K562 (cell line): ENCODE results near the gene RAI1. TPM values are rescaled to one million over a fixed set of nuclear protein-coding genes. Genes with fewer than 3 reads are reported as not detected.
A peak's percentile ranks its signal among the peaks of the same experiment; 100 is the strongest.

Source experiments
- CHD1 ChIP-seq: fragments of 200-600 bp; sonication (generic); IDR thresholded peaks from one replicate; pipeline ENCODE4 v1.6.1; 2012; ENCODE audit warnings: mild to moderate bottlenecking, moderate library complexity, low read length, inconsistent platforms
- CREBBP ChIP-seq: IDR thresholded peaks from one replicate; pipeline ENCODE4 v1.6.1; 2012; ENCODE audit warnings: low read depth, mild to moderate bottlenecking, control low read depth, inconsistent platforms, low read length
- DACH1 ChIP-seq: fragments of 450-650 bp; IDR thresholded peaks from 2 replicates; pipeline ENCODE4 v1.6.1; 2018; ENCODE audit not compliant: partially characterized antibody
- DMBX1 ChIP-seq: fragments of 250-450 bp; sonication (Bioruptor Pico); IDR thresholded peaks from 2 replicates; pipeline ENCODE4 v1.8.0; 2022; ENCODE audit warnings: inconsistent platforms, mild to moderate bottlenecking, moderate library complexity, borderline replicate concordance
- FOS ChIP-seq: IDR thresholded peaks from 3 replicates; pipeline ENCODE4 v1.6.1; 2011; ENCODE audit not compliant: insufficient read length; ENCODE audit errors: extremely low read depth
- MTA3 ChIP-seq: fragments of 450-650 bp; formaldehyde crosslinking; IDR thresholded peaks from 2 replicates; pipeline ENCODE4 v1.6.1; 2017; ENCODE audit warnings: mild to moderate bottlenecking, borderline replicate concordance
- MYC ChIP-seq, 2 experiments: fragments of 250-450 bp in 1 of 2; sonication (Bioruptor Pico) in 1 of 2; IDR thresholded peaks; 2 replicates each; pipeline versions ENCODE4 v1.5.1 to v1.6.1; 2012 to 2021; ENCODE audit warnings: low read depth in 2 of 2, borderline replicate concordance in 1 of 2, improper control_type of control experiment in 1 of 2, low read length in 1 of 2, mild to moderate bottlenecking in 1 of 2, moderate library complexity in 1 of 2
- NR2C1 ChIP-seq, 2 experiments: fragments of 450-650 bp; IDR thresholded peaks; 2 replicates each; pipeline ENCODE4 v1.6.1; 2017; ENCODE audit warnings: mild to moderate bottlenecking in 2 of 2, antibody characterized with exemption in 1 of 2, inconsistent platforms in 1 of 2, missing compliant biosample characterization in 1 of 2, missing genetic modification characterization in 1 of 2
- OTX1 ChIP-seq: fragments of 450-650 bp; formaldehyde crosslinking; IDR thresholded peaks from 2 replicates; pipeline ENCODE4 v1.4.0; 2022; ENCODE audit warnings: mild to moderate bottlenecking
- PCBP1 ChIP-seq: fragments of 200-400 bp; formaldehyde crosslinking; IDR thresholded peaks from 2 replicates; pipeline ENCODE4 v1.6.1; 2018; ENCODE audit warnings: mild to moderate bottlenecking, low read depth, low read length; ENCODE audit not compliant: poor library complexity, severe bottlenecking
- RAD21 ChIP-seq, 2 experiments: fragments of 250-450 bp in 1 of 2; fragments of 450-650 bp in 1 of 2; sonication (Bioruptor Pico) in 1 of 2; formaldehyde crosslinking in 1 of 2; IDR thresholded peaks in 1 of 2; conservative IDR thresholded peaks in 1 of 2; 2 replicates each; pipeline versions ENCODE4 v1.4.0 to v1.8.0; 2020 to 2022; ENCODE audit warnings: mild to moderate bottlenecking in 2 of 2, moderate library complexity in 1 of 2
- RCOR1 ChIP-seq, 2 experiments: IDR thresholded peaks; 2 replicates each; pipeline ENCODE4 v1.6.1; 2012; ENCODE audit warnings: low read depth in 2 of 2, low read length in 2 of 2, borderline replicate concordance in 1 of 2, improper control_type of control experiment in 1 of 2
- ZNF830 ChIP-seq: fragments of 250-450 bp; sonication (Bioruptor Pico); IDR thresholded peaks from 2 replicates; pipeline ENCODE4 v1.5.0; 2021; ENCODE audit warnings: mild to moderate bottlenecking
- polyA plus RNA-seq, 8 experiments: library from polyadenylated mRNA; depleted of rRNA in 4 of 8; stranded (reverse) in 5 of 8; unstranded in 3 of 8; fragments of >200 nt; fragmentation: Nextera tagmentation in 2 of 8; fragmentation: Illumina TruSeq in 1 of 8; extraction: Ambion mirVana in 2 of 8; extraction: Trizol in 1 of 8; gene quantifications; 2 replicates each; pipeline versions ENCODE4 v1.2.1 to v1.2.3, GENCODE V29; 2011 to 2014; ENCODE audit warnings: inconsistent platforms in 1 of 8, missing spikeins in 1 of 8
- total RNA-seq, 7 experiments: library from RNA; depleted of rRNA in 6 of 7; stranded (reverse); fragments of >200 nt in 6 of 7; fragmentation: Illumina TruSeq in 2 of 7; extraction: Trizol in 2 of 7; gene quantifications; 2 replicates each; pipeline versions ENCODE4 v1.2.1 to v1.2.3, GENCODE V29; 2011 to 2021; ENCODE audit warnings: low replicate concordance in 1 of 7
- TF ChIP-seq, protein P1 (sequence below): fragments of 450-650 bp; IDR thresholded peaks from 2 replicates; pipeline ENCODE4 v1.6.1; 2016; ENCODE audit warnings: antibody characterized with exemption
- TF ChIP-seq, protein P2 (sequence below): sonication (generic); formaldehyde crosslinking; IDR thresholded peaks from 2 replicates; pipeline ENCODE4 v1.8.0; 2022; ENCODE audit warnings: mild to moderate bottlenecking, missing genetic modification reagents
- TF ChIP-seq, protein P3 (sequence below): sonication (generic); formaldehyde crosslinking; IDR thresholded peaks from 2 replicates; pipeline ENCODE4 v1.8.1; 2023; ENCODE audit warnings: mild to moderate bottlenecking, missing genetic modification reagents
- TF ChIP-seq, protein P4 (sequence below): sonication (generic); formaldehyde crosslinking; IDR thresholded peaks from 2 replicates; pipeline ENCODE4 v1.9.0; 2022; ENCODE audit warnings: mild to moderate bottlenecking, missing genetic modification reagents

The RAI1 gene
- total and polyA plus RNA-seq, 9 of the 15 experiments (the other 6 are each of a cell fraction or from before 2014, with no cell fraction given): 0.68 to 19.9 (median 5.5) TPM

DNA sequence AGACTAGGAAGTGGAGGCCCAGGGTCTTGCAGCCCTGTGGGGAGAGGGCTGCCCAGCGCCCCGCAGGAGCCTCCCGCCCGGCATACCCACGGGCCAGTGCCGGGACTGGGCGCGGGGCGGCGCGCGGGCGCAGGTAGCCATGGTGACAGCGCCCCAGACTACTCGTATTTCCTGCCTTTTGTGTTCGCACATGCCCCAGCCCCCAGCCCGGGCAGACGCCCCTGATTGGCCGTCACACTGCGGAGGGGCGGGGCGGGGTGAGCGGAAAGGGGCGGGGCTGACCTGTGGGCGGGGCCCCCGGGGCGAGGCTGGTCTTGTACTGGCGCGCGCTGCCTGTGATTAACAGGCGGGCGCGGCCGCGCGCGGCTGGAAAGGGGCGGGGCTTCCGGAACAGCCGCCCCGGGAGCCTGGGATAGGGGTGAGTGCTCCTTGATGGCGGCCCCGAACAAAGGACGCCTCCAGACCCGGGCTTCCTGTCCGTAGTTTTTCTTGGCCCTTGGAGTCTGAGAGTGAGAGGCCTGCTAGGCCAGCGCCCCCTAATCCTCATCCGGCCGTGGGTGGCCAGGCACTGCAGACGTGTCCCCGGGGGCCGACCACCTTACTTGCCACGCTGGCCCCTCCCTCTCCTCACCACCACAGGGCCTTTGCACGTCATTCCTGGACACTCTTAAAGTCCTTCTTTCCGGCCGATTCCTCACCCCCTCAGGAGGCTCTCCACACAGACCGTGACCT lies 71.0 kb downstream of the RAI1 start (continued):
- TF ChIP-seq, protein P1, sequence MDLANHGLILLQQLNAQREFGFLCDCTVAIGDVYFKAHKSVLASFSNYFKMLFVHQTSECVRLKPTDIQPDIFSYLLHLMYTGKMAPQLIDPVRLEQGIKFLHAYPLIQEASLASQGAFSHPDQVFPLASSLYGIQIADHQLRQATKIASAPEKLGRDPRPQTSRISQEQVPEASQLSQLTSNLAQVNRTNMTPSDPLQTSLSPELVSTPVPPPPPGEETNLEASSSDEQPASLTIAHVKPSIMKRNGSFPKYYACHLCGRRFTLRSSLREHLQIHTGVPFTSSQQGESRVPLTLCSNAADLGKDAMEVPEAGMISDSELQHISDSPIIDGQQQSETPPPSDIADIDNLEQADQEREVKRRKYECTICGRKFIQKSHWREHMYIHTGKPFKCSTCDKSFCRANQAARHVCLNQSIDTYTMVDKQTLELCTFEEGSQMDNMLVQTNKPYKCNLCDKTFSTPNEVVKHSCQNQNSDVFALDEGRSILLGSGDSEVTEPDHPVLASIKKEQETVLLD: no peak
- TF ChIP-seq FOS (peak; percentile 6), OTX1 (peak; percentile 45; the same call in 1 of the 2 replicates), ZNF830 (CRISPR knock-in tag) (no peak), RAD21 (CRISPR knock-in tag; conservative IDR thresholded peaks at IDR 0.05 in 1 of 2, IDR thresholded peaks at IDR 0.05 in 1 of 2) (0 out of 4 replicates have a peak, but pooled peaks of 1 of the 2 experiments have one; percentile 14), CHD1 (no peak), DMBX1 (CRISPR knock-in tag) (0 out of 2 replicates have a peak, but pooled peaks have one; percentile 34), RCOR1 (IDR thresholded peaks at IDR 0.05; ENCODE audit: borderline replicate concordance in 1 of 2, low read depth in 2 of 2, low read length in 2 of 2) (peak in 1 of 2 experiments; percentile 54; a peak in 1 of 4 replicates), MYC (IDR thresholded peaks at IDR 0.05; ENCODE audit: low read depth, low read length) (no peak), MYC (CRISPR knock-in tag; IDR thresholded peaks at IDR 0.05; ENCODE audit: borderline replicate concordance, low read depth) (no peak), PCBP1 (no peak), DACH1 (peak; percentile 44), NR2C1 (IDR thresholded peaks at IDR 0.05) (no peak), NR2C1 (tag; IDR thresholded peaks at IDR 0.05) (no peak), MTA3 (0 out of 2 replicates have a peak, but pooled peaks have one; percentile 12), CREBBP (no peak)
- TF ChIP-seq, protein P2, sequence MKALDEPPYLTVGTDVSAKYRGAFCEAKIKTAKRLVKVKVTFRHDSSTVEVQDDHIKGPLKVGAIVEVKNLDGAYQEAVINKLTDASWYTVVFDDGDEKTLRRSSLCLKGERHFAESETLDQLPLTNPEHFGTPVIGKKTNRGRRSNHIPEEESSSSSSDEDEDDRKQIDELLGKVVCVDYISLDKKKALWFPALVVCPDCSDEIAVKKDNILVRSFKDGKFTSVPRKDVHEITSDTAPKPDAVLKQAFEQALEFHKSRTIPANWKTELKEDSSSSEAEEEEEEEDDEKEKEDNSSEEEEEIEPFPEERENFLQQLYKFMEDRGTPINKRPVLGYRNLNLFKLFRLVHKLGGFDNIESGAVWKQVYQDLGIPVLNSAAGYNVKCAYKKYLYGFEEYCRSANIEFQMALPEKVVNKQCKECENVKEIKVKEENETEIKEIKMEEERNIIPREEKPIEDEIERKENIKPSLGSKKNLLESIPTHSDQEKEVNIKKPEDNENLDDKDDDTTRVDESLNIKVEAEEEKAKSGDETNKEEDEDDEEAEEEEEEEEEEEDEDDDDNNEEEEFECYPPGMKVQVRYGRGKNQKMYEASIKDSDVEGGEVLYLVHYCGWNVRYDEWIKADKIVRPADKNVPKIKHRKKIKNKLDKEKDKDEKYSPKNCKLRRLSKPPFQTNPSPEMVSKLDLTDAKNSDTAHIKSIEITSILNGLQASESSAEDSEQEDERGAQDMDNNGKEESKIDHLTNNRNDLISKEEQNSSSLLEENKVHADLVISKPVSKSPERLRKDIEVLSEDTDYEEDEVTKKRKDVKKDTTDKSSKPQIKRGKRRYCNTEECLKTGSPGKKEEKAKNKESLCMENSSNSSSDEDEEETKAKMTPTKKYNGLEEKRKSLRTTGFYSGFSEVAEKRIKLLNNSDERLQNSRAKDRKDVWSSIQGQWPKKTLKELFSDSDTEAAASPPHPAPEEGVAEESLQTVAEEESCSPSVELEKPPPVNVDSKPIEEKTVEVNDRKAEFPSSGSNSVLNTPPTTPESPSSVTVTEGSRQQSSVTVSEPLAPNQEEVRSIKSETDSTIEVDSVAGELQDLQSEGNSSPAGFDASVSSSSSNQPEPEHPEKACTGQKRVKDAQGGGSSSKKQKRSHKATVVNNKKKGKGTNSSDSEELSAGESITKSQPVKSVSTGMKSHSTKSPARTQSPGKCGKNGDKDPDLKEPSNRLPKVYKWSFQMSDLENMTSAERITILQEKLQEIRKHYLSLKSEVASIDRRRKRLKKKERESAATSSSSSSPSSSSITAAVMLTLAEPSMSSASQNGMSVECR: no peak
- TF ChIP-seq, protein P3, sequence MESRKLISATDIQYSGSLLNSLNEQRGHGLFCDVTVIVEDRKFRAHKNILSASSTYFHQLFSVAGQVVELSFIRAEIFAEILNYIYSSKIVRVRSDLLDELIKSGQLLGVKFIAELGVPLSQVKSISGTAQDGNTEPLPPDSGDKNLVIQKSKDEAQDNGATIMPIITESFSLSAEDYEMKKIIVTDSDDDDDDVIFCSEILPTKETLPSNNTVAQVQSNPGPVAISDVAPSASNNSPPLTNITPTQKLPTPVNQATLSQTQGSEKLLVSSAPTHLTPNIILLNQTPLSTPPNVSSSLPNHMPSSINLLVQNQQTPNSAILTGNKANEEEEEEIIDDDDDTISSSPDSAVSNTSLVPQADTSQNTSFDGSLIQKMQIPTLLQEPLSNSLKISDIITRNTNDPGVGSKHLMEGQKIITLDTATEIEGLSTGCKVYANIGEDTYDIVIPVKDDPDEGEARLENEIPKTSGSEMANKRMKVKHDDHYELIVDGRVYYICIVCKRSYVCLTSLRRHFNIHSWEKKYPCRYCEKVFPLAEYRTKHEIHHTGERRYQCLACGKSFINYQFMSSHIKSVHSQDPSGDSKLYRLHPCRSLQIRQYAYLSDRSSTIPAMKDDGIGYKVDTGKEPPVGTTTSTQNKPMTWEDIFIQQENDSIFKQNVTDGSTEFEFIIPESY (CRISPR knock-in tag): no peak
- TF ChIP-seq, protein P4, sequence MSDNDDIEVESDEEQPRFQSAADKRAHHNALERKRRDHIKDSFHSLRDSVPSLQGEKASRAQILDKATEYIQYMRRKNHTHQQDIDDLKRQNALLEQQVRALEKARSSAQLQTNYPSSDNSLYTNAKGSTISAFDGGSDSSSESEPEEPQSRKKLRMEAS (CRISPR knock-in tag): peak; percentile 26; the same call in 1 of the 2 replicates
